Right ventricle myocardium inferior (tissue), 1 donor: ENCODE measurements around the gene RAD51B. TPM values are rescaled to one million over a fixed set of nuclear protein-coding genes. Genes with fewer than 3 reads are reported as not detected.
"Not testable (repeated sequence)": the region's sequence is repeated elsewhere in the genome, so short reads cannot be mapped to it uniquely, and the experiment has no call there.

Source experiments
- ATAC-seq: fragments of 200-7000 bp; cut with Tn5 transposase; one replicate; pipeline ENCODE4 v1.9.1; 2020; ENCODE audit warnings: mild to moderate bottlenecking, moderate library complexity
- DNase-seq: peaks from one replicate; pipeline ENCODE4 v3.0.0; 2021; ENCODE audit errors: missing footprints
- intact Hi-C: fragments of 100-400 bp; cut with DNase I; formaldehyde crosslinking; loops from one replicate; pipeline ENCODE4 v1.11.0; 2022
- total RNA-seq: library from RNA; stranded (reverse); fragmentation: NEBNext Ultra II Directional; extraction: Animal tissue kit (Norgen Biotek cat#: 25700); gene quantifications from one replicate; pipeline ENCODE4 v1.2.1, GENCODE V29; 2021
- donor health status: DM: no; HTN: yes; CAD: no; lungs with severe emphysema.

Gene RAD51B
- total RNA-seq, 1 donor from 2014 or later, result 4.1 TPM

- intact Hi-C loops, result no loop called here
- DNase-seq (no peak), ATAC-seq (no peak)
Measured at GRCh38 chr14:68033336-68033932, 213.9 kb downstream of the RAD51B start.

GRCh38 chr14:68034896-68035295 is 215.3 kb downstream of the RAD51B start:
- ATAC-seq (no peak), DNase-seq (no peak)
- intact Hi-C loops, result no loop called here

DNA sequence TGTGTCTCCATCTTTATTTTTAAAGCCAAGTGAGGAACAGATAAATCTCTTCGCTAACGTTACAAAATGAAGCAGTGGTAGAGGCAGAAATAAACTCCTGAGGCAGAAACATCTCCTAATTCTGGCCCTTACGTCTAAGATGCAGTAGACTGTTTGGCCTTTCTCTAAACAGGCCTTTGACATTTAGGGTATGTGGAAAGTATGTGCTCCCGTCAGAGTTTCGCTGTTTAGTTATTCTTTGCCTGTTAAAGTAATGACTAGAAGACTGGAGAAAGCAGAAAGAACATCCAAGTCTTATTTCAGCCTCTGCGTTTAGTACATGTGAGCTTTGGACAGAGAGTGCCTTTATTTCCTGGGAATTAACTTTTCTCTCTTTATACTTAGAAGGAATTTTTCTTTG is 216.6 kb downstream of the RAD51B start:
- ATAC-seq, result no peak
- no peak for DNase-seq
- intact Hi-C loops, result no loop called here

- DNase-seq (no peak), ATAC-seq (no peak)
- intact Hi-C loops, result no loop called here
Measured at GRCh38 chr14:68039593-68039992, 220.0 kb downstream of the RAD51B start.

- ATAC-seq (no peak), DNase-seq (no peak)
- intact Hi-C loops, result no loop called here
Measured at GRCh38 chr14:68040633-68041369, 221.2 kb downstream of the RAD51B start.

- no peak for ATAC-seq
- intact Hi-C loops, result no loop called here
- DNase-seq, result no peak
Measured at GRCh38 chr14:68041876-68042354, 222.3 kb downstream of the RAD51B start.

DNA sequence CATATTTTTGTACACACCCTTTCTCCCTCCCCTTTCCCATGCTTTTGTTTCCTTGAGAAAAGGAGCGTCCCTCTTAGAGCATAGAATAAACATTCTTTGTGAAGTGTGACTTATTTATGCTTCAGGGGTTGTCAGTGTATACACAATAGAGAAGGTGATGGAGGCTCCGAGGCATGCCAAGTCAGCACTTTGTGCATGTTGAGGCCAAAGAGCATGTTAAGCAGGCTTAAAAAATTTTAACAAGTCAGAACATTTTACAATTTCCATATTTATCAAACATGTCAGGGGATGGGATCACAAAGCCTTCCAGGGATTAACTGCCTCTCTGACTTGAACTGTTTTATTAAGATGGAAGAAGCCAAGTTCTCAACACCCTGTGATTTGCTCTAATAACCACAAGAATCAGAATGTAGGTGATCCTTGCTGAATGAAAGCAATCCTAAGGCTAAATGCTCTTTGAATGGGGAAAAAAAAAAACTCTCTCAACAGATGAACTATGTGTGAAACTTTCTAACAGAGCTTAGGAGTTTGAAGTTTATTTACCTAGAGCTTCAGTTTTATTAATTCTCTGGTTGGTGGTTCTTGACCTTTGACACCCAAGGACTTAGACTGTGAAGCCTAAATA is 223.1 kb downstream of the RAD51B start:
- intact Hi-C loops, result no loop called here
- no peak for ATAC-seq
- no peak for DNase-seq

- ATAC-seq (no peak), DNase-seq (no peak)
- intact Hi-C loops, result loop anchor here (2.0 kb wide), 1 partner anchor 201 kb away; no protein-coding TSS in a partner anchor
Measured at GRCh38 chr14:68043752-68044151, 224.2 kb downstream of the RAD51B start.

DNA sequence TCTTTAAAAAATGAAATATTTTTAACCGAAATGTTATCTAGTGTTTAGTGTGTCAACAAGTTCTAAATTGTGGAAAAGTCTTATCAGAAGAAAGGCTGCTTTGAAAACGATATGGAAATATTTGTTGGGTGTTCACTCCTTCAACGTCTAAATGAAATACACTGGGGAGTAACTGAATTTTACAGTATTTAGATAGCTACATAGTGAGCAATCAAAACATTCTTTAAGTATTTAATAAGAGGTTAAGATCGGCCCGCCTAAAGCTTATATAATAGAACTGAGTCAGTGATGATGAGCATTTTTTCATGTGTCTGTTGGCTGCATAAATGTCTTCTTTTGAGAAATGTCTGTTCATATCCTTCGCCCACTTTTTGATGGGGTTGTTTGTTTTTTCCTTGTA is 228.3 kb downstream of the RAD51B start:
- DNase-seq (no peak), ATAC-seq (no peak)
- intact Hi-C loops, result no loop called here

DNA sequence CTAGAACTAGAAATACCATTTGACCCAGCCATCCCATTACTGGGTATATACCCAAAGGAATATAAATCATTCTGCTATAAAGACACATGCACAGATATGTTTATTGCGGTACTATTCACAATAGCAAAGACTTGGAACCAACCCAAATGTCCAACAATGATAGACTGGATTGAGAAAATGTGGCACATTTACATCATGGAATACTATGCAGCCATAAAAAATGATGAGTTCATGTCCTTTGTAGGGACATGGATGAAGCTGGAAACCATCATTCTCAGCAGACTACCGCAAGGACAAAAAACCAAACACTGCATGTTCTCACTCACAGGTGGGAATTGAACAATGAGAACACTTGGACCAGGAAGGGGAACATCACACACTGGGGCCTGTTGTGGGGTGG is 229.2 kb downstream of the RAD51B start:
- DNase-seq, ATAC-seq, intact Hi-C loops: not testable (repeated sequence)

GRCh38 chr14:68050177-68050576 is 230.6 kb downstream of the RAD51B start:
- DNase-seq, result no peak

GRCh38 chr14:68051146-68051545 is 231.6 kb downstream of the RAD51B start:
- no peak for DNase-seq
- intact Hi-C loops, result no loop called here
- ATAC-seq, result no peak

More at GRCh38 chr14:68050177-68050576, 230.6 kb downstream of the RAD51B start:
- intact Hi-C loops, result no loop called here
- ATAC-seq, result no peak

DNA sequence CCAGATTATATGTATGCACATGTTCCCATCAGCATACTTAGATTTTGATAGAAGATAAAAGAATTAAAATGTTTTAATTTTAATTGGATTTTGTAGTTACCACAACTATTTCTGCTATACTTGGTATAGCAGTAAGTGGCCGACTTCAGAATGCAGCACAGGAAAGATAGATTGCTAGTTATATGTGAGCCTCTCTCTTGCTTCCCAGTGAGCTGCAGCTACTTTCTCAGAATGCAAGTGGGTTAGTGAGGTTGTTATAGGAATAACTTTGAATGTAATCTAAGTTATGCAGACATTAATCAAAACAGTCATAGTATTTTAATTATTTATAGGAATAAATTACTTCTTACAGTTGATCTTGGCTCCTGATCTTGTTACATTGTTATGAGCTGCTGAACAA is 240.6 kb downstream of the RAD51B start:
- DNase-seq (no peak), ATAC-seq (no peak)
- intact Hi-C loops, result no loop called here

GRCh38 chr14:68062651-68063050 is 243.1 kb downstream of the RAD51B start:
- ATAC-seq (no peak), DNase-seq (no peak)
- intact Hi-C loops, result no loop called here

DNA sequence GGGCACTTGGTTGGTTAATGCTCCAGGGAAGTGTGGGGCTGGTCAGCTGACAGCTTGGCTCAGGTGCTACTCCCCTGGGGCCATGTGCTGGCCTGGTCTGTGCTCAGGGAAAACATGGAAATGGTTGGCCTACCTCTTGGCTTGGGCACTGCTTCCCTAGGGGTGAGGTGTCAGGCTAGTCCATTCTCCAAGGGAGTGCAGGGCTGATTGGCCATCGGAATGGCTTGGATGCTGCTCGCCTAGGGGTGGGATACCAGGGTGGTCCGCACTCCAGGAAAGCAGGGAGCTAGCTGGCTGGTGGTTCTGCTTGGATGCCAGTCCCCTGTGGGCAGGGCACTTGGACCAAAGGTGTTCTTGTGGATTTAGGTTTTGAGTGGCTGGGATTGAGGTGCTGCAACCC is 245.7 kb downstream of the RAD51B start:
- no peak for DNase-seq
- ATAC-seq, result no peak
- intact Hi-C loops, result no loop called here

GRCh38 chr14:68074765-68075381 is 255.3 kb downstream of the RAD51B start:
- ATAC-seq (no peak), DNase-seq (no peak)
- intact Hi-C loops, result no loop called here

DNA sequence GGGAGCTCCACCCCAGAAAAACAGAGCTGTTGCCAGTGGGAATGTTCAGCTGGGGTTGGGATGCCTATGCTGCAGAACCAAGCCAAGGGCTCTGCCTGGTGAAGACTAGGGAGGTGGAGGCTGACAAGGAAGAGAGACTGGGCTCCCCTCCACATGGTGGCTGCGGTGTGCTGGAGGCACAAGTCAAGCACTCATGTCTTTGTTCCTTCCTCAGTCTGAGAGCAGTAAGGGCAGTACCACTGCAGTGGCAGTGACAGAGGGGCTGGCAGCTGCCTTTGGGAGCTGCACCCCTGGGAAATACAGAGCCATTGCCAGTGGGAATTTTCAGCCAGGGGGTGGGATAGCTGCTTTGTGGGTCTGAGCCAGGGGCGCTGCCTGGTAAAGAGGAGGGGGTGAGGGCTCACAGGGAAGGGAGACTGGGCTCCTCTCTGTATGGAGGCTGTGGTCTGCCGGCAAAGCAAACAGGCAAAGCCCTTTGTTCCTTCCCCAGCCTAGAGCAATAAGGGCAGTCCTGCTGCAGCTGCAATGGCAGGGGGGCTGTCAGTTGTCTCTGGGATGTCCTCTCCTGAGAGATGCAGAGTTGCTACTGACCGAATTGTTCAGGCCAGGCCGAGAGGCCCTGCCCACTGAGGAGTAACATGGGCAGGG is 255.9 kb downstream of the RAD51B start:
- intact Hi-C loops, result no loop called here
- peak; percentile 58 for DNase-seq
- ATAC-seq, result no peak

- intact Hi-C loops, result no loop called here
- no peak for DNase-seq
- no peak for ATAC-seq
Measured at GRCh38 chr14:68076451-68076850, 256.9 kb downstream of the RAD51B start.
